Testis (tissue), 2 donors: ENCODE results near the gene OR3A1.

Experiments
- CTCF ChIP-seq, 3 experiments: fragments of 450-650 bp in 2 of 3; fragments of 200-600 bp in 1 of 3; sonication (generic) in 1 of 3; IDR thresholded peaks; one replicate each; pipeline ENCODE4 v1.5.1; 2016 to 2019; ENCODE audit warnings: antibody characterized with exemption in 3 of 3, mild to moderate bottlenecking in 2 of 3, moderate library complexity in 1 of 3
- POLR2A ChIP-seq: fragments of 450-650 bp; IDR thresholded peaks from one replicate; pipeline ENCODE4 v1.6.1; 2017; ENCODE audit warnings: antibody characterized with exemption, mild to moderate bottlenecking, moderate library complexity

- no peak for TF ChIP-seq CTCF (IDR thresholded peaks at IDR 0.05)
- TF ChIP-seq POLR2A, result no peak
Measured at GRCh38 chr17:3308603-3309002, 10.4 kb upstream of the OR3A1 start.
